ENCODE results near the gene SEC16A.

The SEC16A gene
- 209 to 288 (median 242) reads per million in 4 experiments for total RNA-seq

- DNase-seq, result peak; percentile 100
Measured at GRCh38 chr9:136482793-136483588, at the start of gene SEC16A. Gene SEC16A (minus strand): TSS chr9:136483040. CDS start chr9:136477615, 5,425 bp downstream.

- DNase-seq, result no peak
Measured at GRCh38 chr9:136531904-136532798, 49.3 kb upstream of the SEC16A start.

GRCh38 chr9:136531186-136531903 lies 48.5 kb upstream of the SEC16A start:
- no peak for DNase-seq

- no peak for DNase-seq
Measured at GRCh38 chr9:136530461-136531089, 47.7 kb upstream of the SEC16A start.

- DNase-seq, result no peak
Measured at GRCh38 chr9:136529516-136530460, 46.9 kb upstream of the SEC16A start.

GRCh38 chr9:136528716-136529341 lies 46.0 kb upstream of the SEC16A start:
- no peak for DNase-seq

GRCh38 chr9:136527721-136528710 lies 45.2 kb upstream of the SEC16A start:
- DNase-seq, result no peak

- no peak for DNase-seq
Measured at GRCh38 chr9:136527131-136527530, 44.3 kb upstream of the SEC16A start.

GRCh38 chr9:136526625-136527066 lies 43.8 kb upstream of the SEC16A start:
- DNase-seq, result no peak

GRCh38 chr9:136525841-136526499 lies 43.1 kb upstream of the SEC16A start:
- no peak for DNase-seq

- no peak for DNase-seq
Measured at GRCh38 chr9:136525207-136525606, 42.4 kb upstream of the SEC16A start.

GRCh38 chr9:136522314-136523237 lies 39.7 kb upstream of the SEC16A start:
- DNase-seq, result no peak

- no peak for DNase-seq
Measured at GRCh38 chr9:136521537-136521936, 38.7 kb upstream of the SEC16A start.

GRCh38 chr9:136520053-136520540 lies 37.3 kb upstream of the SEC16A start:
- DNase-seq, result no peak

GRCh38 chr9:136519263-136520052 lies 36.6 kb upstream of the SEC16A start:
- DNase-seq, result no peak

- DNase-seq, result no peak
Measured at GRCh38 chr9:136518623-136519022, 35.8 kb upstream of the SEC16A start.

GRCh38 chr9:136517950-136518349 lies 35.1 kb upstream of the SEC16A start:
- DNase-seq, result no peak

Measured in effector CD8-positive, alpha-beta T cell (primary cell).